ENCODE data around the gene RALY. TPM values are rescaled to one million over a fixed set of nuclear protein-coding genes. Genes with fewer than 3 reads are reported as not detected.

Gene RALY
- total RNA-seq, 1 experiment from 2014 or later = 185 TPM

GRCh38 chr20:34091637-34092200, 98.0 kb downstream of the RALY start:
- Histone ChIP-seq H3K4me3 (ENCODE audit: low read depth, low read length, poor library complexity, severe bottlenecking) (no peak overlapping the region), H3K9me3 (ENCODE audit: low read depth, low read length, poor library complexity, severe bottlenecking) (no peaks in the 10 kb centered on the region), H3K27me3 (replicated peaks; ENCODE audit: insufficient read depth, low read depth, low read length, poor library complexity) (no peaks in the 10 kb centered on the region), H3K27ac (ENCODE audit: low read depth, low read length, poor library complexity, severe bottlenecking) (no peak overlapping the region), H3K36me3 (ENCODE audit: insufficient read depth, low read length, poor library complexity, severe bottlenecking) (peaks cover 95% of the 10 kb centered on the region), H3K4me1 (ENCODE audit: insufficient read depth, low read length, poor library complexity, severe bottlenecking) (no peaks in the 10 kb centered on the region)
- intact Hi-C loops (cut with micrococcal nuclease; ENCODE audit: unreplicated experiment) = no loop called here
- CTCF ChIA-PET = no interaction called here
- no TSS peak for BruUV-seq (replicated peaks)
- no peak for DNase-seq (ENCODE audit: low spot score)
- TF ChIP-seq EZH2 (IDR thresholded peaks at IDR 0.05; ENCODE audit: borderline replicate concordance, low read depth, low read length, poor library complexity, severe bottlenecking) (no peak), CTCF (conservative IDR thresholded peaks at IDR 0.05; ENCODE audit: low read depth, low read length) (no peak)
- POLR2A ChIA-PET (ENCODE audit: low non-redundant PET) = no interaction called here

GRCh38 chr20:34093895-34094294, 100.2 kb downstream of the RALY start:
- no peaks in the 10 kb centered on the region for H3K27me3 ChIP-seq (replicated peaks; ENCODE audit: insufficient read depth, low read depth, low read length, poor library complexity)
- no peak overlapping the region for H3K4me3 ChIP-seq (ENCODE audit: low read depth, low read length, poor library complexity, severe bottlenecking)
- TF ChIP-seq EZH2 (IDR thresholded peaks at IDR 0.05; ENCODE audit: borderline replicate concordance, low read depth, low read length, poor library complexity, severe bottlenecking) (no peak), CTCF (conservative IDR thresholded peaks at IDR 0.05; ENCODE audit: low read depth, low read length) (no peak)
- intact Hi-C loops (cut with micrococcal nuclease; ENCODE audit: unreplicated experiment) = no loop called here
- H3K27ac ChIP-seq (ENCODE audit: low read depth, low read length, poor library complexity, severe bottlenecking) = no peak overlapping the region
- POLR2A ChIA-PET (ENCODE audit: low non-redundant PET) = no interaction called here
- H3K4me1 ChIP-seq (ENCODE audit: insufficient read depth, low read length, poor library complexity, severe bottlenecking) = no peaks in the 10 kb centered on the region
- no peaks in the 10 kb centered on the region for H3K9me3 ChIP-seq (ENCODE audit: low read depth, low read length, poor library complexity, severe bottlenecking)
- H3K36me3 ChIP-seq (ENCODE audit: insufficient read depth, low read length, poor library complexity, severe bottlenecking) = peaks cover 98% of the 10 kb centered on the region
- no peak for DNase-seq (ENCODE audit: low spot score)
- no TSS peak for BruUV-seq (replicated peaks)
- CTCF ChIA-PET = no interaction called here

- Histone ChIP-seq H3K27ac (ENCODE audit: low read depth, low read length, poor library complexity, severe bottlenecking) (no peak overlapping the region), H3K9me3 (ENCODE audit: low read depth, low read length, poor library complexity, severe bottlenecking) (no peaks in the 10 kb centered on the region), H3K4me3 (ENCODE audit: low read depth, low read length, poor library complexity, severe bottlenecking) (no peak overlapping the region), H3K36me3 (ENCODE audit: insufficient read depth, low read length, poor library complexity, severe bottlenecking) (peaks cover 96% of the 10 kb centered on the region), H3K27me3 (replicated peaks; ENCODE audit: insufficient read depth, low read depth, low read length, poor library complexity) (no peaks in the 10 kb centered on the region), H3K4me1 (ENCODE audit: insufficient read depth, low read length, poor library complexity, severe bottlenecking) (no peaks in the 10 kb centered on the region)
- POLR2A ChIA-PET (ENCODE audit: low non-redundant PET) = no interaction called here
- no peak for TF ChIP-seq CTCF (conservative IDR thresholded peaks at IDR 0.05; ENCODE audit: low read depth, low read length)
- no peak for TF ChIP-seq EZH2 (IDR thresholded peaks at IDR 0.05; ENCODE audit: borderline replicate concordance, low read depth, low read length, poor library complexity, severe bottlenecking)
- intact Hi-C loops (cut with micrococcal nuclease; ENCODE audit: unreplicated experiment) = no loop called here
- no TSS peak for BruUV-seq (replicated peaks)
- no peak for DNase-seq (ENCODE audit: low spot score)
- CTCF ChIA-PET = no interaction called here
These were observed 102.1 kb downstream of the RALY start for GRCh38 chr20:34095825-34096224.
